Activated CD4-positive, alpha-beta memory T cell treated with anti-CD3 and anti-CD28 coated beads, Interleukin-2, amount 10 ng/mL, durations not matched to agents 7 days and 5 days (primary cell): ENCODE results near the gene MVB12B. TPM values are rescaled to one million over a fixed set of nuclear protein-coding genes. Genes with fewer than 3 reads are reported as not detected.
A peak's percentile ranks its signal among the peaks of the same experiment; 100 is the strongest.

Source experiments
- CTCF ChIA-PET: fragments of 350-600 bp; sonication (Branson Sonifier 250); formaldehyde crosslinking; loops from one replicate; lab custom pipeline; 2021; ENCODE audit warnings: antibody characterized with exemption, inconsistent platforms; lab: Charles Lee
- POLR2A ChIA-PET: fragments of 350-600 bp; sonication (Branson Sonifier 250); formaldehyde crosslinking; loops from one replicate; lab custom pipeline; 2021; ENCODE audit warnings: antibody characterized with exemption; lab: Charles Lee
- DNase-seq: peaks from one replicate; pipeline ENCODE4 v3.0.0-alpha.2; 2020
- H3K27ac Mint-ChIP-seq: one replicate; pipeline ENCODE4 v1.8.0; 2021; ENCODE audit warnings: mild to moderate bottlenecking, mixed read lengths
- H3K27me3 Mint-ChIP-seq: one replicate; pipeline ENCODE4 v1.8.0; 2021; ENCODE audit warnings: mixed read lengths
- H3K36me3 Mint-ChIP-seq: one replicate; pipeline ENCODE4 v1.8.0; 2021; ENCODE audit warnings: low read depth, mixed read lengths
- H3K4me1 Mint-ChIP-seq: one replicate; pipeline ENCODE4 v1.8.0; 2021; ENCODE audit warnings: mixed read lengths
- H3K4me3 Mint-ChIP-seq: one replicate; pipeline ENCODE4 v1.8.0; 2021; ENCODE audit warnings: mild to moderate bottlenecking, mixed read lengths
- H3K9me3 Mint-ChIP-seq: one replicate; pipeline ENCODE4 v1.8.0; 2021; ENCODE audit warnings: mixed read lengths
- total RNA-seq, 2 experiments: library from RNA; stranded (reverse); gene quantifications; one replicate each; pipeline ENCODE4 v1.2.3, GENCODE V29; 2021

MVB12B gene
- total RNA-seq, 2 experiments from 2014 or later: 1.8 to 2.4 TPM

- CTCF ChIA-PET: interaction anchor here (1.5 to 3.5 kb wide), 6 partner anchors 9 to 41 kb away, joined by 4 to 24 read pairs (median 8); no protein-coding TSS in a partner anchor
- no peaks in the 10 kb centered on the region for H3K36me3 Mint-ChIP-seq
- POLR2A ChIA-PET: interaction anchor here (1.3 to 2.8 kb wide), 4 partner anchors 8 to 44 kb away, joined by 3 to 8 read pairs (median 6); no protein-coding TSS in a partner anchor
- peaks cover 73% of the 10 kb centered on the region for H3K27me3 Mint-ChIP-seq
- H3K4me3 Mint-ChIP-seq: peak overlapping the region; percentile 70
- no peak for DNase-seq
- peaks cover 44% of the 10 kb centered on the region for H3K4me1 Mint-ChIP-seq
- peak overlapping the region; percentile 73 for H3K27ac Mint-ChIP-seq
- H3K9me3 Mint-ChIP-seq: no peaks in the 10 kb centered on the region
Measured at GRCh38 chr9:126515873-126516505, 189.4 kb downstream of the MVB12B start.

- H3K27ac Mint-ChIP-seq: peak overlapping the region; percentile 73
- H3K4me1 Mint-ChIP-seq: peaks cover 44% of the 10 kb centered on the region
- H3K36me3 Mint-ChIP-seq: no peaks in the 10 kb centered on the region
- peaks cover 72% of the 10 kb centered on the region for H3K27me3 Mint-ChIP-seq
- no peaks in the 10 kb centered on the region for H3K9me3 Mint-ChIP-seq
- DNase-seq: no peak
- ChIA-PET CTCF (interaction anchor here (1.2 to 3.5 kb wide), 8 partner anchors 9 to 44 kb away, joined by 3 to 24 read pairs (median 8); no protein-coding TSS in a partner anchor), POLR2A (interaction anchor here (1.3 to 2.8 kb wide), 4 partner anchors 9 to 45 kb away, joined by 3 to 8 read pairs (median 6); no protein-coding TSS in a partner anchor)
- peak overlapping the region; percentile 70 for H3K4me3 Mint-ChIP-seq
Measured at GRCh38 chr9:126516561-126516935, 189.9 kb downstream of the MVB12B start.

GRCh38 chr9:126516936-126517832 lies 190.6 kb downstream of the MVB12B start:
- Mint-ChIP-seq H3K4me1 (peaks cover 44% of the 10 kb centered on the region), H3K9me3 (no peaks in the 10 kb centered on the region), H3K36me3 (no peaks in the 10 kb centered on the region), H3K4me3 (peak overlapping the region; percentile 70), H3K27me3 (peaks cover 72% of the 10 kb centered on the region), H3K27ac (peak overlapping the region; percentile 73)
- DNase-seq: peak; percentile 73
- POLR2A ChIA-PET: interaction anchor here (1.1 to 2.8 kb wide), 5 partner anchors 9 to 46 kb away, joined by 3 to 8 read pairs (median 5); no protein-coding TSS in a partner anchor
- CTCF ChIA-PET: interaction anchor here (0.7 to 3.5 kb wide), 11 partner anchors 8 to 189 kb away, joined by 3 to 24 read pairs (median 6); no protein-coding TSS in a partner anchor

- POLR2A ChIA-PET: interaction anchor here (1.1 to 2.8 kb wide), 4 partner anchors 8 to 46 kb away, joined by 3 to 8 read pairs (median 6); no protein-coding TSS in a partner anchor
- peaks cover 50% of the 10 kb centered on the region for H3K4me1 Mint-ChIP-seq
- CTCF ChIA-PET: interaction anchor here (0.7 to 3.5 kb wide), 11 partner anchors 15 to 188 kb away, joined by 3 to 24 read pairs (median 4); no protein-coding TSS in a partner anchor
Measured at GRCh38 chr9:126517833-126518356, 191.3 kb downstream of the MVB12B start.

GRCh38 chr9:126518763-126519162 lies 192.1 kb downstream of the MVB12B start:
- H3K4me3 Mint-ChIP-seq: no peak overlapping the region
- peaks cover 68% of the 10 kb centered on the region for H3K27me3 Mint-ChIP-seq
- H3K36me3 Mint-ChIP-seq: no peaks in the 10 kb centered on the region
- ChIA-PET POLR2A (interaction anchor here (2.6 to 2.8 kb wide), 2 partner anchors 11 to 47 kb away, joined by 6 to 8 read pairs; no protein-coding TSS in a partner anchor), CTCF (interaction anchor here (1.0 to 2.8 kb wide), 5 partner anchors 14 to 39 kb away, joined by 3 to 7 read pairs (median 4); no protein-coding TSS in a partner anchor)
- peaks cover 59% of the 10 kb centered on the region for H3K4me1 Mint-ChIP-seq
- H3K27ac Mint-ChIP-seq: no peak overlapping the region
- H3K9me3 Mint-ChIP-seq: no peaks in the 10 kb centered on the region
- no peak for DNase-seq

More at GRCh38 chr9:126517833-126518356, 191.3 kb downstream of the MVB12B start:
- H3K27ac Mint-ChIP-seq: peak overlapping the region; percentile 73
- peaks cover 72% of the 10 kb centered on the region for H3K27me3 Mint-ChIP-seq
- DNase-seq: no peak
- H3K4me3 Mint-ChIP-seq: peak overlapping the region; percentile 70
- no peaks in the 10 kb centered on the region for H3K9me3 Mint-ChIP-seq
- no peaks in the 10 kb centered on the region for H3K36me3 Mint-ChIP-seq

- ChIA-PET CTCF (interaction anchor here (1.5 to 1.9 kb wide), 2 partner anchors 20 to 38 kb away, joined by 4 to 5 read pairs; no protein-coding TSS in a partner anchor), POLR2A (no interaction called here)
- no peak overlapping the region for H3K4me3 Mint-ChIP-seq
- no peak overlapping the region for H3K27ac Mint-ChIP-seq
- H3K27me3 Mint-ChIP-seq: peaks cover 70% of the 10 kb centered on the region
- peaks cover 65% of the 10 kb centered on the region for H3K4me1 Mint-ChIP-seq
- H3K36me3 Mint-ChIP-seq: no peaks in the 10 kb centered on the region
- DNase-seq: peak; percentile 32
- H3K9me3 Mint-ChIP-seq: no peaks in the 10 kb centered on the region
Measured at GRCh38 chr9:126519660-126520420, 193.2 kb downstream of the MVB12B start.

- H3K4me1 Mint-ChIP-seq: peaks cover 66% of the 10 kb centered on the region
- H3K4me3 Mint-ChIP-seq: no peak overlapping the region
- no peaks in the 10 kb centered on the region for H3K36me3 Mint-ChIP-seq
- H3K27me3 Mint-ChIP-seq: peaks cover 70% of the 10 kb centered on the region
- no peak for DNase-seq
- no peaks in the 10 kb centered on the region for H3K9me3 Mint-ChIP-seq
- H3K27ac Mint-ChIP-seq: no peak overlapping the region
- ChIA-PET POLR2A (no interaction called here), CTCF (interaction anchor here (1.5 to 1.9 kb wide), 2 partner anchors 21 to 38 kb away, joined by 4 to 5 read pairs; no protein-coding TSS in a partner anchor)
Measured at GRCh38 chr9:126520453-126520852, 193.8 kb downstream of the MVB12B start.

- Mint-ChIP-seq H3K27ac (no peak overlapping the region), H3K4me1 (peaks cover 67% of the 10 kb centered on the region), H3K27me3 (peaks cover 68% of the 10 kb centered on the region), H3K9me3 (no peaks in the 10 kb centered on the region), H3K36me3 (no peaks in the 10 kb centered on the region), H3K4me3 (no peak overlapping the region)
- no peak for DNase-seq
- POLR2A ChIA-PET: no interaction called here
- CTCF ChIA-PET: interaction anchor here (1.5 kb wide), 1 partner anchor 37 kb away, joined by 5 read pairs; no protein-coding TSS in a partner anchor
Measured at GRCh38 chr9:126521089-126521488, 194.5 kb downstream of the MVB12B start.

GRCh38 chr9:126521551-126521950 lies 194.9 kb downstream of the MVB12B start:
- Mint-ChIP-seq H3K27ac (no peak overlapping the region), H3K4me1 (peaks cover 64% of the 10 kb centered on the region), H3K9me3 (no peaks in the 10 kb centered on the region), H3K4me3 (no peak overlapping the region), H3K27me3 (peaks cover 67% of the 10 kb centered on the region), H3K36me3 (no peaks in the 10 kb centered on the region)
- ChIA-PET POLR2A (no interaction called here), CTCF (no interaction called here)
- DNase-seq: no peak

- H3K27ac Mint-ChIP-seq: no peak overlapping the region
- peaks cover 59% of the 10 kb centered on the region for H3K4me1 Mint-ChIP-seq
- DNase-seq: no peak
- no peaks in the 10 kb centered on the region for H3K36me3 Mint-ChIP-seq
- H3K27me3 Mint-ChIP-seq: peaks cover 66% of the 10 kb centered on the region
- ChIA-PET POLR2A (no interaction called here), CTCF (interaction anchor here (1.3 kb wide), 1 partner anchor 36 kb away, joined by 4 read pairs; no protein-coding TSS in a partner anchor)
- H3K4me3 Mint-ChIP-seq: no peak overlapping the region
- no peaks in the 10 kb centered on the region for H3K9me3 Mint-ChIP-seq
Measured at GRCh38 chr9:126521976-126522590, 195.5 kb downstream of the MVB12B start.

GRCh38 chr9:126522612-126523356 lies 196.2 kb downstream of the MVB12B start:
- H3K4me3 Mint-ChIP-seq: peak overlapping the region; percentile 39
- CTCF ChIA-PET: interaction anchor here (1.3 kb wide), 1 partner anchor 35 kb away, joined by 4 read pairs; no protein-coding TSS in a partner anchor
- DNase-seq: no peak
- no peaks in the 10 kb centered on the region for H3K9me3 Mint-ChIP-seq
- H3K27me3 Mint-ChIP-seq: peaks cover 60% of the 10 kb centered on the region
- peaks cover 52% of the 10 kb centered on the region for H3K4me1 Mint-ChIP-seq
- H3K36me3 Mint-ChIP-seq: no peaks in the 10 kb centered on the region
- POLR2A ChIA-PET: interaction anchor here (0.6 kb wide), 1 partner anchor 15 kb away, joined by 3 read pairs; no protein-coding TSS in a partner anchor
- no peak overlapping the region for H3K27ac Mint-ChIP-seq
